NCI-H460 (cell line): ENCODE data around the gene ARRDC3. TPM values are rescaled to one million over a fixed set of nuclear protein-coding genes. Genes with fewer than 3 reads are reported as not detected.
"Not testable (repeated sequence)": the region's sequence is repeated elsewhere in the genome, so short reads cannot be mapped to it uniquely, and the experiment has no call there.

Source experiments
- DNase-seq: peaks from one replicate; pipeline ENCODE4 v3.0.0-alpha.2; 2016; ENCODE audit warnings: low read depth; ENCODE audit errors: extremely low read depth
- total RNA-seq: library from RNA; depleted of rRNA; stranded (reverse); fragments of >200 nt; shearing (Covaris generic); gene quantifications from 2 replicates; pipeline ENCODE4 v1.2.3, GENCODE V29; 2014

The ARRDC3 gene
- total RNA-seq, 1 experiment from 2014 or later = 31.4 TPM

GRCh38 chr5:91385596-91385995 is 2.5 kb upstream of the ARRDC3 start:
- DNase-seq = not testable (repeated sequence)

GRCh38 chr5:91384671-91385430 is 1.7 kb upstream of the ARRDC3 start:
- DNase-seq = peak; percentile 93

GRCh38 chr5:91383956-91384300 is 811 bp upstream of the ARRDC3 start:
- DNase-seq = no peak

GRCh38 chr5:91382530-91383026 is 539 bp downstream of the ARRDC3 start:
- no peak for DNase-seq

- DNase-seq = peak; percentile 46
Measured at GRCh38 chr5:91381774-91382359, 1.2 kb downstream of the ARRDC3 start.

GRCh38 chr5:91381239-91381773 is 1.8 kb downstream of the ARRDC3 start:
- no peak for DNase-seq

GRCh38 chr5:91380491-91381238 is 2.5 kb downstream of the ARRDC3 start:
- peak; percentile 96 for DNase-seq

- peak; percentile 98 for DNase-seq
Measured at GRCh38 chr5:91379914-91380490, 3.1 kb downstream of the ARRDC3 start.

GRCh38 chr5:91379246-91379913 is 3.7 kb downstream of the ARRDC3 start:
- no peak for DNase-seq

- DNase-seq = no peak
Measured at GRCh38 chr5:91378752-91379211, 4.3 kb downstream of the ARRDC3 start.

GRCh38 chr5:91374893-91375520 is 8.1 kb downstream of the ARRDC3 start:
- no peak for DNase-seq

GRCh38 chr5:91373600-91373999 is 9.5 kb downstream of the ARRDC3 start:
- no peak for DNase-seq

- DNase-seq = no peak
Measured at GRCh38 chr5:91373006-91373405, 10.1 kb downstream of the ARRDC3 start.

GRCh38 chr5:91369480-91369879 is 13.6 kb downstream of the ARRDC3 start:
- no peak for DNase-seq

- no peak for DNase-seq
Measured at GRCh38 chr5:91367908-91368648, 15.0 kb downstream of the ARRDC3 start.

GRCh38 chr5:91367344-91367743 is 15.8 kb downstream of the ARRDC3 start:
- no peak for DNase-seq

GRCh38 chr5:91366551-91366950 is 16.6 kb downstream of the ARRDC3 start:
- DNase-seq = no peak

GRCh38 chr5:91365498-91365897 is 17.6 kb downstream of the ARRDC3 start:
- no peak for DNase-seq

GRCh38 chr5:91362935-91363334 is 20.2 kb downstream of the ARRDC3 start:
- no peak for DNase-seq
